ENCODE results near the gene WDR27.
"Not testable (repeated sequence)": the region's sequence is repeated elsewhere in the genome, so short reads cannot be mapped to it uniquely, and the experiment has no call there.

Gene WDR27

DNA sequence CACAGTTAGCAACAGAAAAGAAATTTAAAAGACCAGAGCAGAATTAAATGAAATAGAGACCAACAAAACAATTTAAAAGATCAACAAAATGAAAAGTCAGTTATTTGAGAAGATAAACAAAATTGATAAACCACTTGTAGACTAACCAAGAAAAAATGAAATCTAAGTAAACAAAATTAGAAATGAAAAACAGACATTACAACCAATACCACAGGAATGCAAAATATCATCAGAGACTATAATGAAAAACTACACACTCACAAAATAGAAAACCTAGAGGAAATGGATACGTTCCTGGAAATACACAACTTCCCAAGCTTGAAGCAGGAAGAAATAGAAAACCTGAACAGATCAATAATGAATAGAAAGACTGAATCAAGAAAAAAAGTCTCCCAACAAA is 97.8 kb downstream of the WDR27 start:
- DNase-seq (ENCODE audit: low read depth, low spot score): no peak

DNA sequence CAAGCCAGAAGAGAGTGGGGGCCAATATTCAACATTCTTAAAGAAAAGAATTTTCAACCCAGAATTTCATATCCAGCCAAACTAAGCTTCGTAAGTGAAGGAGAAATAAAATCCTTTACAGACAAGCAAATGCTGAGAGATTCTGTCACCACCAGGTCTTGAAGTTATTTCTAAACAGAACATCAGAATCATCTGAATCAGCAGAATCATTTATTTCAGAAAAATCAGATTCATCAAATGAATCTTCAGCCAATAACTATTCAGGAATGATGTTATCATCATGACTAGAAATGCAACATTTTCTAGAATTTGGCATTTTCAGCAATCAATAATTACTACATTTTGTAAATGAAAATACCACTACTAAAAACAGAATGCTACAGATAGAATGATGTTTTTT is 100.7 kb downstream of the WDR27 start:
- not testable (repeated sequence) for DNase-seq (ENCODE audit: low read depth, low spot score)

DNA sequence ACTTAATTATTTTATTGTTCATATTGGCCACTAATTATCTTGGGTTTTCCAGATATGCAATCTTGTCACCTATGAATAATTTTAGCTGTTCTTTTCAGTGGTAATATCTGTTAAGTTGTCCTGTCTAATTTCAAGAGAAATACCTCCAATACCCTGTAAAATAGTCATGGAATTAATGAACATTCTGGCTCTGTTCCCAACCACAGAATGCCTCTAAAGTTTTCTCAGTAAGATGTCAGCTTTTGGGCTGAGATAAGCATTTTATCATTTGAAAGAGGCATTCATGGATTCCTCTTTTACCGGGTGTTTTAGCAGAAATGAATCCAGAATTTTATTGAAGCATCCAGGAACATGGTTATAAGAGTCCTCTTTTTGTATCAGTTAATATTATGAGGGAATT is 109.3 kb downstream of the WDR27 start:
- no peak for DNase-seq (ENCODE audit: low read depth, low spot score)

DNA sequence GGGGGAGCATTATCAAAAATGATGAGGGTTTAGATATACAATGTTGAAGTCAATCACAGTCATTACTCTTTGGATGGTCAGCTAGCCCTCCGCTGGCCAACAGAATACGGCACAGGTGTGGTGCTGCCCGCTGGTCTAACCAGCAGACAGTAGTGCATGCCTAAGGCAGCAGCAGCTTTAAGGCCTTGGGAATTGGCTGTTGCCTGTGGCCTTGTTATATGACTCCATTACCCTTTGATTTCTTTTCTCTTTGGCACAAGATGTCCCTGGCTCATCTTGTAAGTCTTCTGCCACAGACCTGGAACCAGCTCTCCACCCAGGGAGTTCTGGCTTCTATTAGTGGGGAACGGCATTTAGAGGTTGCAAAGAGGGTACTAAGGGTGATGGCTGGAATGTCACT is 110.2 kb downstream of the WDR27 start:
- no peak for DNase-seq (ENCODE audit: low read depth, low spot score)

DNA sequence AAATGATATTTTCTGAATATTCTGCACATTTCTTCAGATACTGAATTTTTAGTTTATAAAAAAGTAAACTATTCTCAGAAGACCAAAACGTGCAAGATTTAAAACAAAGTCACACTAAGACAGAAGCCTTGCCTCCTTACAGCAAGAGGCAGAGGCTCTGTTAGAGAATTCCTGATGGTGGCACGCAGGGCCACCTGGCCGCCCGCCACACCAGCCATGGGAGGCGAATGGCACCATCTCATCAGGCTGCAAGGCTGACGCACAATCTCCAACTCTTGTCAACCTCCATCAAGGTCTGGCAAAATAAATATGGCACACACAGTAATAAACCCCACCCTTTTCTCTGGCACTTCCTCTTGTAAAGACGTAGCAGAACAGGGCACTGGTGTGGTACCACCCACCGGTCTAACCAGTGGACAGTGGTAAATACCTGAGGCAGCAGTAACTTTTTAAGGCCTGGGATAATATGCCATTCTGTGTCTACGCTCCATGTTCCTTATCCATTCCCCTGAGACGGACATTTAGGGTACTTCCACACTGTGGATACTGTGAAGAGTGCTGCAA is 111.4 kb downstream of the WDR27 start:
- no peak for DNase-seq (ENCODE audit: low read depth, low spot score)

DNA sequence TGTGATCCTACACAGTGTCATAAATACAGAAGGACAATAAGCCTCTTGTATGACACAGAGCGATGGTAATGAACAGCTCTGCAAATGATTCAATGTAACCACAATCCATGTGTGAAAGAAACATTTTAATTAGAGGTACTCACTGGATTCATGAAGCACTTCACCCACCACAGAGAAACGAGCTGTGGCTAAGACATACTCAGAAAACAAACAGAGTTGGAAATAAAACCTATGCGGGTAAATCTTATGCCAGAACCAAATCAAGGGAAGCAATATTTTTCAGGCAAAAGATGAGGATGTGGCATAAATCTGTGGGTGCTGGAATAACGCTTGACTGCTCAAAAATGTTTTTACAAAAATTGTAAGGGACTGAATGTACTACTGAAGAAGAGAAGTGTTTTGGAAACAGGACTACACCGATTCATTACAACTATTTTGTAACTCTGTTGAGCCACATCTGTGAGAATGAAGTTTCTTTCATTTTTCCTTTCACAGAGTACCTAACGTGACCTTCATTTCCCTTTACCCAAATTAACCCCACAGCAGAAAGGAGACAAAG is 112.1 kb downstream of the WDR27 start:
- DNase-seq (ENCODE audit: low read depth, low spot score): no peak

DNA sequence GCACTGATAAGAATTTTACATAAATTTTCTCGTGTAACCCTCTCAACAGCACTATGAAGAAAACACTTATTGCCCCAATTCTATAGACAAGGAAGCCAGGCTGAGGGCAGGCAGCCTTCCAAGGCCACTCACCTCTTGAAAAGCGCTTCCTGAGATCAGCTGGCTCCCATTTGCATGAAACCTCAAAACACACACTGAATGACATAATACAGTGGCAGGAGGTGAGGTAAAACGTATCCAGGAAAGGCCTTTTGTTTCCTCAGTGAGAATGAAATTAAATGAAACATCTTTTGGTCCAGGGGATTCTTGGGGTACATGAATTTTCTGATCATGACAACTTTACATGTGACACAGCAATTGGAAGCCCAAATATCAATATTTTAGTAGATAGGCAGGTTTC is 112.5 kb downstream of the WDR27 start:
- DNase-seq (ENCODE audit: low read depth, low spot score): no peak

DNA sequence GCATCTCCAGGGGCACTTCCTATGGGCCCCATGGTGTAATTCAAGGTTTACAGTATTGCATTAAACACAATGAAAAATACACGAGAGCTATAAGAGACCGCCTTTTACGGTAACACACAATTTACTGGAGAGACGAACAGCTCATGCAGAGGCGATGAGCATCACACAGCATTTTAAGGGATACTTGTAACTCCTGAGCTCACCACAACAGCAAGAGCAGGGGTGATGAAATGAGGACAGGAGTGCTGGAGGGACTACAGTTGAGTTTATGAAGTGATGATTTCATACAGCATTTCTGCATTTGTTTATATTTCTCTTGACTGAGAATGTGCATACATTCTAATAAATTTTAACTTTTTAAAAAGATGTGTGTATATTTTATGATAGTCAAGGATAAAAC is 113.9 kb downstream of the WDR27 start:
- no peak for DNase-seq (ENCODE audit: low read depth, low spot score)

DNA sequence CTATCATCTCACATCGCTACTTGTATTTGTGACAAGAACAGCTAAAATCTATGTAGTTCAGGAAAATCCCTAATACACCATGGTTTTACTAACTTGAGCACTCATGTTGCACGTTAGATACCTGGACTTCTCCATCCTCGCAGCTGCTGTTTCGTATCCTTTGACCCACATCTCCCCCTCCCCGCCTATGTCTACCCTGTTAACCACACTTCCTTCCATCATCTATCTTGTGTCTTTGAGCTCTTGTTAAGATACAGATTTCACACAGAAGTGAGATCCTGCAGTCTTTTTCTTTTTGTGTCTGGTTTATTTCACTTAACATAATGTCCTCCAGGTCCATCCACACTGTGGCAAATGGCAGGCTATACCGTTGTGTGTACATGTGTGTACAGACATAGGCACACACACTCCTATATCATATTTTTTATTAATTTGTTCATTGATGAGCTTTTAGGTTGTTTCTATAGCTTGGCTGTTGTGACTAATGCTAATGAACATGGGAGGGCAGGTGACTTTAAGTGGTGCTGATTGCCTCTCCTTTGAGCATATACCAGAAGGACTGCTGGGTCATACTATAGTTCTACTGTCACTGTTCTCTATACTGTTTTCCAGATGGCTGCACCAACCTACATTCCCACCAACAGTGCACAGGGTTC is 117.8 kb downstream of the WDR27 start:
- DNase-seq (ENCODE audit: low read depth, low spot score): no peak

DNA sequence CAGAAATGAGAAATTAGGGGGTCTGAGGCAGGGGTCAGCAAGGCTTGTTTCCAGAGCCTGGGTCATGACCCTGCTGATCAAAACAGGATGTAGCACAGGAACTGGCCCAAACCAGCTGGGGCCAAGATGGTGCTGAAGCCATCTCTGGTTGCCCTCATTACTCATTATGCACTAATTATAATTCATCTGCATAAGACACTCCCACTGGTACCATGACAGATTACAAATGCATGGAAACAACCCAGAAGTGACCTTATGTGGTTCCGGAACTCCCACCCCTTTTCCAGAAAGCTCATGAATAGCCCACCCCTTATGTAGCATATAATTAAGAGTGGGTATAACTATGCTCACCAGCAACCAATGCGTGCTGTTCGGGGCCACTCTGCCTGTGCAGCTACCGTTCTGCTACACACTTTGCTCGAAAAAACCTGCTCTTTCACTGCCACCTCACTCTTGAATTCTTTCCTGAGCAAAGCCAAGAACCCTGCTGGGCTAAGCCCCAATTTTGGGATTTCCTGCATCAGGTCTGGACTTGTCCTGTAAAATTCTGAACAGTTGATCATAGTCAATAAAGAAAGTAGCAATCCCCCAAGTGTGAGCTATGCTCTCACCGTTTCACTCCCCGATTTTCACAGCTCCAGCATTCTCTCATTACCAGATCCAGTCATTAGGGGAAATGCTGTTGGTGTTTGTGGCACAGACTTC is 122.3 kb downstream of the WDR27 start:
- DNase-seq (ENCODE audit: low read depth, low spot score): no peak

DNA sequence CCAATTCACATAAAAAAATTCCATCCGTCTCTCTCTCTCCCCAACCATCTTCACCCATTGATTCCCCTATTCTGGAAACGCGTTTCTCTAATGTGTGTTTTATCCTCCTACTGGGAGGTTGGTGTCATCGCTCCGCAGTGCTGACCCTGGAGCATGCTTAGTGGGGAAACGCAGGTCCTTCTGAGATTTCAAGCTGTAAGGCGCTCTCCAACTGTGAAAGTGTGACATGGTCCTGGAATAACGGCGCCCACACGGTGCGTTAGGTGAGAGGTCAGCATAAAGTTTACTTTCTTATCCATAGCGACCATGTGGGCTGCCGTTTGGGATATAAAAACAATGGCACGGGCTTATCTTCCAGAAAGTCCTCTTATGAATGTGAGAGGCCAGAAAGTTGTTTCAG is 123.9 kb downstream of the WDR27 start:
- no peak for DNase-seq (ENCODE audit: low read depth, low spot score)

DNA sequence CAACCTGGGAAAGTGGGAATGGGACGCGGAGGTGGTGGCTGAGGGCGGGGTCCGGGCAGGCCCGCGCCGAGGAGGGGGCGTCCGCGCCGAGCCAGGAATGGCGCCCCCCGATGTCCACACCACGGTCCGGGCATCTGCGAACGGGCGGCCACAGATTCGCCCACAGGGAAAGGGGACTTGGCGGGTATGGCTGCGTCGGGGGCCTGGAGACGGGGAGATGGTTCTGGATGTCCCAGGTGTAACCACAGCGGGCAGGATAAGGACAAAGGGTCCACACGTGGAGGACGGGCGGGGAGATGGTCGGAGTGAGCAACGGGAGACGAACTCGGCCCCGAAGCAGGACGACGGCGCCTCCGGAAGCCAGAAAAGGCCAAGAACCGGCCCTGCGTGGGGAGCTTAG is 124.6 kb downstream of the WDR27 start:
- no peak for DNase-seq (ENCODE audit: low read depth, low spot score)

DNA sequence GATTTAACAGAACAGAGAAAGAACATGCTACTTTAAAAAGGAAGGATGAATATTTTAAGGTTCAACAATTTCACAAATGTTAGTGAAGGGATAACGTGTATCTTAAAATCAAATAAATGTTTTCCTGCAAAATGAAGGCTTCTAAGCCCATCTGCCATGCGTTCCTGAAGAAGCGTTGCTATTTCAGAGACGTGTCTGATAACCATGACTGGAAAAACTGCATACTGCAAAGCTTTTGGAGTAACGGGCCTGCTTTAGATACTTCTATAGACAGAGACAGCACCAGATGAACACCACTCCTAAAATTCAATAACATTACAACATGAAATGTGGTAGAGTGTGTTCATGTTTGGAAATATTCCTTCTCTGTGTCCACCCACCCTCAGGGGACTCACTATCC is 126.0 kb downstream of the WDR27 start:
- no peak for DNase-seq (ENCODE audit: low read depth, low spot score)

DNA sequence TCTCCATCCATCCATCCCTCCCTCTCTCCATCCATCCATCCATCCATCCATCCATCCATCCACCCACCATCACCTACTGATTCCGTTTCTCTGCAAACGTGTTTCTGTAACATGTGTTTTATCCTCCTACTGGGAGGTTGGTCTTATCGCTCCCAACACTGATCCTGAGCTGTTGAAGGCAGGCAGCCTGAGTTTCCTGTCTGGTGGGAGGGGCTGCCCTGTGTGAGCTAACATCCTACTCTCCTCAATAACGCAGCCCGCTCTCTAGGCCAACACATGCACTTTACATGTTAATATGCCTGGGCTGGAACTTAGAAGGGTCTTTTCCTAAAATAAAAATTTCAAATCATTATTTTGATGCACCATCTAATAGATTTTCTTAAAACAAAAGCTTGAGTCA is 126.5 kb downstream of the WDR27 start:
- DNase-seq (ENCODE audit: low read depth, low spot score): no peak

DNA sequence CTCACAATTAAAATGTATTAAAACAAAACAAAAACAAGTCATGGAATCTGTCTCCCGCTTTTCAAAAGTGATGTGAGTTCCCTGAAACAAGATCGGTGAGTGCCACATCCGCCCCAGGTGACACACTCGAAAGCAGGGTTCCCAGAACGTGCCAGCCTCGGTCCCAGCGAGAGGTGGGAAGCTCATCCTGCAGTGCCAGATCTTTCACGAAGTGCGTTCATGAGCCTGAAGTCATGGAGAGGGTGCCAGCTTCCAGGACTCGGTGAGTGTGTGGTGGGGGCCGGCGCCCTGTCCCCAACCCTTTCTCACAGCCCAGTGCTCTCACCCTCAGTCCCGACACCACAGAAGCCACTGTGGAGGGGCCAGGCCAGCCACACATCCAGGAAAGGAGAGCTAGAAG is 127.4 kb downstream of the WDR27 start:
- DNase-seq (ENCODE audit: low read depth, low spot score): no peak

DNA sequence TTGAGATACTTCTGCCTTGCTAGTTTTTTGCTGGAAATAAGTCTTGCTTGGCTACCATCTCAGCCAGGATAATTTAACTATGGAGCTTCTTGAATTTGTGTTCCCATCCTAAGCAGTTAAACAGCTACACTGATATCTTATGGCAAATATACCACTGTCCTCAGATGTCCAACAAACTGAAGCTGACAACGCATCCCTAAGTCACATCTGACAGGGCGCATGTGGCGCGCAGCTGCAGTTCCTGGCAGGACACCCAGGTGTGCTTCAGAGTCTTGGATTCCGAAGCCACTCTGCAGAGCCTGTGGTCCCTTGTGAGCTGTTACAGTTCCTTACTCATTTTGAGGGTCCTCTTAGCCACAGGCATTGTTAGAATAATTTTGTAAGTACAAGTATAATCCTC is 127.9 kb downstream of the WDR27 start:
- no peak for DNase-seq (ENCODE audit: low read depth, low spot score)

DNA sequence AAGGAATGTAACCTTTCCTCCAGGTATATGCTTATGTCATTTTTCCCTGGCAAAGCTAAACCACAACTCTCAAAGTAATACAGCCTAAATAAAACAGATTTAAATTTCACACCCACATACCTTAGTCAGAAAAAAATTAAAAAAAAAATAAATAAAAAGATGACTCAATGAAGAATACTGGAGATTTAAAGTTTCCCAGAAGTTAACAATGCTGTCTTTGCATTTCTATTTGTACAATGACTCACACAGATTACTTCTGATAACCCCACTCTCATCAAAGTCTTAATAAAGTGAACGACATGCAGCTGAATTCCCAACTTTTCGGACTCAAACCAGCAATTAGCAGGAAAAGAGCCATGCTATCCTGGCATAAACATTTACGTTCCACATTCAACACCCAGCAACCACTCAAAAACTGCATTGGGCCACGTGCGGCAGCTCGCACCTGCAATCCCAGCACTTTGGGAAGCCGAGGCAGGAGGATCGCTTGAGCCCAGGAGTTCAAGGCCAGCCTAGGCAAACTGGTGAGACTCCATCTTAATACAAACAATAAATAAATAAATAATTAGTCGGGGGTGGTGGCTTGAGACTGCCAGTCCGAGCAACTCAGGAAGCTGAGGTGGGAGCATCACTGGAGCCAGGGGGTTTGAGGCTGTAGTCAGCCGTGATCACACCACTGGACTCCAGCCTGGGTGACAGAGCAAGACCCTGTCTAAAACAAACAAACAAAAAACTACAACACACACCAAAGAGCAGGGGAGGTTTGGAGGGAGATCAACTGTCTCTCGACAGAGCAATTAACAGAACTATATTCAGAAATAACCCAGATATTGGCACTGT is 130.5 kb downstream of the WDR27 start:
- DNase-seq (ENCODE audit: low read depth, low spot score): no peak

DNA sequence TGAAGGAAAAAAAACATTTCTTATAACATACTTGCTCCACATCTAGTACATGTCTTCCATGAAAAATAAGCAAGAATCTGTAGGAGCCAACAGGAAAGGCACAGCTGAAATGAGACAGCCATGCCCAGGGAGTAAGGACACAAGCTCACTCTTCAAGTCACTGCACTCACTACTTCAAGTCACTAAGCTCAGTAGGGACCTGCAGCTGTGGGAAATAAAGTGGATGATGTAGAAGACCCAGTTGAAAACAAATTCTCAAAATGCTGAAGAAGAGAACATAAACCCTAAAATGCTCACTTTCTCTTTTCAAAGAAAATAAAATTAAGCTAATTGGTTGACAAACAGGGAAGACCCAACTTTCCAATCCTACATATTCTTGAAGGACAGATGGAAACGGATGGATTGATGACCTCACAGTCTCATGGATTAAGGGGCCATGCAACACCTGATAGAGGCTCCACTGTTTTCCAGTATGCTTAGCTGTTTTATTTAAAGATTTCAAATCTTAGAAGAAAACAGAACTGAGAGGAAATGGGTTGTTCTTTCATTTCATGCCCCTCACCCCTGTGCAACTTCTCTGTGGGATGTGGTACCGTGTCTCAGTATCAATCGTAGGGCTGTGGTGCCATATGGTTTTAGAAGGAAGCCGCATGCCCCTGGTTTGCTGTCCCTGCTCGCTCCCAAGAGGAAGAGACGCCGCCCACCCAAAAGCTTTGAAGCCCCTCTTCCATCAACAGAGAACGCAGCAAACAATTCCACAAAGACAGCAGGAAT is 133.3 kb downstream of the WDR27 start:
- no peak for DNase-seq (ENCODE audit: low read depth, low spot score)

DNA sequence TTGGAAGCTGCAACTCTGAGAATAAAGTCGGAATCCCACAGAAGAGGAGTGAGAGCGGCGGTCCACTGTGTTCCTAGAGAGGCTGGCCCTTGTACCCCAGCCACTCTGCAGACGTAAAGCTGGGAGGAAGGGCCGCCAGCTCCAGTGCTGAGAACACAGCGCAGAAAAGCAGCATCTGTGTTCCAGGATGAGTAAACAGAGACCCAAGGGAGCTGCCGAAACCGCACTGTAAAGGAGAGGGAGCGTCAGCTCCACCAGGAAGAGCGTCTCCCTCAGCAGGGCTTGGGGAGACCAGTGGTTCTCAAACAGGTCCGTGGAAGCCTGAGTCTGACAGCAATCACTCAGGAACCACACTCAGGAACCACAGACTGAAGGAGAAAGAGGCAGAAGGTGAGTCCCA is 134.0 kb downstream of the WDR27 start:
- no peak for DNase-seq (ENCODE audit: low read depth, low spot score)

DNA sequence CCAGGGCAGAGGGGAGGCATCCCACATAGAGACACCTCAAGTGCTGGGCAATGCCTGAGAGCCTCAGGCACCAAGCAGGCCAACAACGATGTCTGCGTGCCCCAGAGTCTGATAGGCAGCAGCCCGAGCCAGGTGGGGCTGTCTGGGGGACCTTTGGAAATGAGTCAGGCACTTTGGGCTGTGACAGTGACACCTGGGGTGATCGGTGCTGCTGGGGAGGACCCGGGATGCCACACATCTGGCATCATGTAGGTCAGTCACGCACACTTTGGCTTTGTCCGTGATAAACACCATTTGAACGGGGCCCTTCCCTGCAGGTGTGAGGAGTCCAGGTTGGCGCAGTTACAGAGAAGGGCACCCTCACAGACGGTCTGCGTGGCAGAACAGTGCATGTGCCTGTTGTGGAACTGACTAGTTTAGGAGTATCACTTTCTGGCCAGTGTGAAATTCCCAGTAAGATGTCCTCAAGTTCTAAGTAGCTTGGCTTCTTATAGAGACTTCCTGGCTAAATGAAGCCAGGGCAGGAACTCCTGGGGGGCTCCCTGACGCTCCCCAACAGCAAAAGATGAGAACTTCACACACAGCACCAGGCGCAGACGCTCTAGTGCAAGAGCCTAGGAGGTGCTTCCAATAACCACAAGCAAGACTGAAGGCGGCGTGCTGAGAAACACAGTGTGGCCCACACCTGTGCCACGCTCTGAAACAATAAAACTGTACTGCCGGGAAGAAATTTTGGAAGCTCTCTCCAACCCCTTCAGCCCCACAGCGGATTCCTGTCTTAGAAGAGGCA is 134.7 kb downstream of the WDR27 start:
- DNase-seq (ENCODE audit: low read depth, low spot score): no peak

DNA sequence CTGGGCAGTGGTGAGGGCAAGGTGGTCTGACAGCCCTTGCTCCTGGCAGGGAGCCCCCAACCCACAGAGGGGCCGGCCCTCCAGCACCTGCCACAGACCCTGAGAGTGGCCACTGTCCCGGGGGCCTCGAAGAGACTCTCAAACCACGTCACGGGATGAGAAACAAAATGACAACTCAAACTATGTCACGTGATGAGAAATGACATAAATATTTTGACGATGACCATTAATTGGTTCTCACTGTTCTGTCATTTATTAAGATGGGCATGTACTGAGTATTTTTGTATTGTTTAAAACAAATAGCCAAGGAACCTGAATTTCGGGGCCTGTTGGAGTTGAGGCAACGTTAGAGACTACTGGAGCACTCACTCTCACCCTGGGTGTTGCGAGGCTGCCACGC is 135.5 kb downstream of the WDR27 start:
- no peak for DNase-seq (ENCODE audit: low read depth, low spot score)
